HepG2 (cell line): ENCODE measurements around the gene JPH3. TPM values are rescaled to one million over a fixed set of nuclear protein-coding genes. Genes with fewer than 3 reads are reported as not detected.

ENCODE experiments used
- HOXA7 ChIP-seq: sonication (generic); formaldehyde crosslinking; IDR thresholded peaks from 2 replicates; pipeline ENCODE4 v1.8.1; 2022; ENCODE audit warnings: mild to moderate bottlenecking, missing genetic modification reagents, moderate library complexity
- NCOA2 ChIP-seq: sonication (generic); formaldehyde crosslinking; IDR thresholded peaks from 2 replicates; pipeline ENCODE4 v1.8.0; 2022; ENCODE audit warnings: inconsistent platforms
- PRPF4 ChIP-seq: fragments of 200-400 bp; formaldehyde crosslinking; IDR thresholded peaks from 2 replicates; pipeline ENCODE4 v1.6.1; 2016; ENCODE audit warnings: low read length, low read depth; ENCODE audit not compliant: poor library complexity, severe bottlenecking
- SALL1 ChIP-seq: sonication (generic); formaldehyde crosslinking; IDR thresholded peaks from 2 replicates; pipeline ENCODE4 v1.8.0; 2022; ENCODE audit warnings: mild to moderate bottlenecking, missing genetic modification reagents
- TAF15 ChIP-seq: fragments of 200-400 bp; formaldehyde crosslinking; IDR thresholded peaks from one replicate; pipeline ENCODE4 v1.6.1; 2018; ENCODE audit warnings: mild to moderate bottlenecking, low read depth, low read length; ENCODE audit not compliant: poor library complexity, severe bottlenecking
- ZFX ChIP-seq: sonication (generic); formaldehyde crosslinking; IDR thresholded peaks from 2 replicates; pipeline ENCODE4 v1.4.0; 2020; ENCODE audit warnings: mild to moderate bottlenecking, low read depth, missing genetic modification reagents, moderate library complexity
- ZNF605 ChIP-seq: sonication (generic); formaldehyde crosslinking; IDR thresholded peaks from 2 replicates; pipeline ENCODE4 v1.8.0; 2022; ENCODE audit warnings: mild to moderate bottlenecking, missing genetic modification reagents
- ZNF678 ChIP-seq: sonication (generic); formaldehyde crosslinking; IDR thresholded peaks from 2 replicates; pipeline ENCODE4 v1.4.0; 2020; ENCODE audit warnings: mild to moderate bottlenecking, missing genetic modification reagents
- ZNF780A ChIP-seq: sonication (generic); formaldehyde crosslinking; IDR thresholded peaks from 2 replicates; pipeline ENCODE4 v1.8.0; 2022; ENCODE audit warnings: mild to moderate bottlenecking, missing genetic modification reagents, moderate library complexity
- polyA plus RNA-seq, 8 experiments: library from polyadenylated mRNA; depleted of rRNA in 3 of 8; stranded (reverse) in 7 of 8; unstranded in 1 of 8; fragments of >200 nt; fragmentation: Illumina TruSeq in 4 of 8; extraction: Trizol in 4 of 8; gene quantifications; 2 replicates each; pipeline versions ENCODE4 v1.2.1 to v1.2.3, GENCODE V29; 2011 to 2016; ENCODE audit warnings: low read depth in 4 of 8, missing spikeins in 1 of 8, mixed read lengths in 1 of 8; ENCODE audit not compliant: insufficient read depth in 1 of 8
- total RNA-seq, 5 experiments: library from RNA; depleted of rRNA; stranded (reverse); fragments of >200 nt; fragmentation: Illumina TruSeq; extraction: Trizol; gene quantifications; 2 replicates each; pipeline ENCODE4 v1.2.3, GENCODE V29; 2016; ENCODE audit warnings: low read depth in 1 of 5
- TF ChIP-seq, protein P1 (sequence below): sonication (generic); formaldehyde crosslinking; IDR thresholded peaks from 2 replicates; pipeline ENCODE4 v1.5.0; 2020; ENCODE audit warnings: missing genetic modification reagents, mild to moderate bottlenecking, borderline replicate concordance
- TF ChIP-seq, protein P2 (sequence below): sonication (generic); formaldehyde crosslinking; IDR thresholded peaks from 2 replicates; pipeline ENCODE4 v1.4.0; 2020; ENCODE audit warnings: missing genetic modification reagents
- TF ChIP-seq, protein P3 (sequence below): sonication (generic); formaldehyde crosslinking; IDR thresholded peaks from 2 replicates; pipeline ENCODE4 v1.4.0; 2020; ENCODE audit warnings: missing genetic modification reagents
- TF ChIP-seq, protein P4 (sequence below): sonication (generic); formaldehyde crosslinking; conservative IDR thresholded peaks from 2 replicates; pipeline ENCODE4 v1.8.0; 2022; ENCODE audit warnings: low read depth, missing genetic modification reagents
- TF ChIP-seq, protein P5 (sequence below): sonication (generic); formaldehyde crosslinking; IDR thresholded peaks from 2 replicates; pipeline ENCODE4 v1.5.0; 2020; ENCODE audit warnings: missing genetic modification reagents
- TF ChIP-seq, protein P6 (sequence below): sonication (generic); formaldehyde crosslinking; IDR thresholded peaks from 2 replicates; pipeline ENCODE4 v1.5.1; 2020; ENCODE audit warnings: missing genetic modification reagents, mild to moderate bottlenecking, borderline replicate concordance

The JPH3 gene
- total and polyA plus RNA-seq, 2 of the 13 experiments (the other 11 are each of a cell fraction or from before 2014, with no cell fraction given): not detected

DNA sequence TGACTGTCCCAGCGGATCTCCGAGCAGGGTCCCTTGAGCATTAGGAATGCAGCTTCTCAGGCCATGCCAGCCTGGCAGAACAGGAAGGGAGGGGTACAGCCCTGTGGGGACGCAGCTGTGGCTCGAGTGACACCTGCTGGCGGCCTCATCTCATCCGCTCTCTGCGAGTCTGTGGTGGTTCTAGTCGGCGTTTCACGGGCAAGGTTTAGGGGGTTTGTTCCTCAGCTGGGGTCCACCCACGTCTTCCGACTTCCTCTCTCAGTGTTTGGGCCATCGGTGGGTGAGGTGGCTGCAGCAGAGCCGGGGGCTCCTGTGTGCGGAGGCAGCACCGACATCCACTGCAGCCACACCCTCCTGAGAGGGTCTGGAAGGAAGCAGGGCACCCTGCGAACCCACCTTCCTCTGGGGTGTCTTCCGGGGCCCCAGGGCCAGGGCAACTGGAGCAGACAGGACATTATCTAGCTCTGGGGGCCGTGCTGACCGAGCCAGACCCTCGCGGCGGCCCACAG is 33.3 kb downstream of the JPH3 start (continued):
- TF ChIP-seq, protein P1, sequence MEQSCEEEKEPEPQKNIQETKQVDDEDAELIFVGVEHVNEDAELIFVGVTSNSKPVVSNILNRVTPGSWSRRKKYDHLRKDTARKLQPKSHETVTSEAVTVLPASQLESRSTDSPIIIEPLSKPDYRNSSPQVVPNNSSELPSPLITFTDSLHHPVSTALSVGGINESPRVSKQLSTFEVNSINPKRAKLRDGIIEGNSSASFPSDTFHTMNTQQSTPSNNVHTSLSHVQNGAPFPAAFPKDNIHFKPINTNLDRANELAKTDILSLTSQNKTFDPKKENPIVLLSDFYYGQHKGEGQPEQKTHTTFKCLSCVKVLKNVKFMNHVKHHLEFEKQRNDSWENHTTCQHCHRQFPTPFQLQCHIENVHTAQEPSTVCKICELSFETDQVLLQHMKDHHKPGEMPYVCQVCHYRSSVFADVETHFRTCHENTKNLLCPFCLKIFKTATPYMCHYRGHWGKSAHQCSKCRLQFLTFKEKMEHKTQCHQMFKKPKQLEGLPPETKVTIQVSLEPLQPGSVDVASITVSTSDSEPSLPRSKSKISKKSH (CRISPR knock-in tag): no peak
- TF ChIP-seq, protein P2, sequence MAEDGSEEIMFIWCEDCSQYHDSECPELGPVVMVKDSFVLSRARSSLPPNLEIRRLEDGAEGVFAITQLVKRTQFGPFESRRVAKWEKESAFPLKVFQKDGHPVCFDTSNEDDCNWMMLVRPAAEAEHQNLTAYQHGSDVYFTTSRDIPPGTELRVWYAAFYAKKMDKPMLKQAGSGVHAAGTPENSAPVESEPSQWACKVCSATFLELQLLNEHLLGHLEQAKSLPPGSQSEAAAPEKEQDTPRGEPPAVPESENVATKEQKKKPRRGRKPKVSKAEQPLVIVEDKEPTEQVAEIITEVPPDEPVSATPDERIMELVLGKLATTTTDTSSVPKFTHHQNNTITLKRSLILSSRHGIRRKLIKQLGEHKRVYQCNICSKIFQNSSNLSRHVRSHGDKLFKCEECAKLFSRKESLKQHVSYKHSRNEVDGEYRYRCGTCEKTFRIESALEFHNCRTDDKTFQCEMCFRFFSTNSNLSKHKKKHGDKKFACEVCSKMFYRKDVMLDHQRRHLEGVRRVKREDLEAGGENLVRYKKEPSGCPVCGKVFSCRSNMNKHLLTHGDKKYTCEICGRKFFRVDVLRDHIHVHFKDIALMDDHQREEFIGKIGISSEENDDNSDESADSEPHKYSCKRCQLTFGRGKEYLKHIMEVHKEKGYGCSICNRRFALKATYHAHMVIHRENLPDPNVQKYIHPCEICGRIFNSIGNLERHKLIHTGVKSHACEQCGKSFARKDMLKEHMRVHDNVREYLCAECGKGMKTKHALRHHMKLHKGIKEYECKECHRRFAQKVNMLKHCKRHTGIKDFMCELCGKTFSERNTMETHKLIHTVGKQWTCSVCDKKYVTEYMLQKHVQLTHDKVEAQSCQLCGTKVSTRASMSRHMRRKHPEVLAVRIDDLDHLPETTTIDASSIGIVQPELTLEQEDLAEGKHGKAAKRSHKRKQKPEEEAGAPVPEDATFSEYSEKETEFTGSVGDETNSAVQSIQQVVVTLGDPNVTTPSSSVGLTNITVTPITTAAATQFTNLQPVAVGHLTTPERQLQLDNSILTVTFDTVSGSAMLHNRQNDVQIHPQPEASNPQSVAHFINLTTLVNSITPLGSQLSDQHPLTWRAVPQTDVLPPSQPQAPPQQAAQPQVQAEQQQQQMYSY (CRISPR knock-in tag): no peak
- no peak for TF ChIP-seq PRPF4
- TF ChIP-seq, protein P3, sequence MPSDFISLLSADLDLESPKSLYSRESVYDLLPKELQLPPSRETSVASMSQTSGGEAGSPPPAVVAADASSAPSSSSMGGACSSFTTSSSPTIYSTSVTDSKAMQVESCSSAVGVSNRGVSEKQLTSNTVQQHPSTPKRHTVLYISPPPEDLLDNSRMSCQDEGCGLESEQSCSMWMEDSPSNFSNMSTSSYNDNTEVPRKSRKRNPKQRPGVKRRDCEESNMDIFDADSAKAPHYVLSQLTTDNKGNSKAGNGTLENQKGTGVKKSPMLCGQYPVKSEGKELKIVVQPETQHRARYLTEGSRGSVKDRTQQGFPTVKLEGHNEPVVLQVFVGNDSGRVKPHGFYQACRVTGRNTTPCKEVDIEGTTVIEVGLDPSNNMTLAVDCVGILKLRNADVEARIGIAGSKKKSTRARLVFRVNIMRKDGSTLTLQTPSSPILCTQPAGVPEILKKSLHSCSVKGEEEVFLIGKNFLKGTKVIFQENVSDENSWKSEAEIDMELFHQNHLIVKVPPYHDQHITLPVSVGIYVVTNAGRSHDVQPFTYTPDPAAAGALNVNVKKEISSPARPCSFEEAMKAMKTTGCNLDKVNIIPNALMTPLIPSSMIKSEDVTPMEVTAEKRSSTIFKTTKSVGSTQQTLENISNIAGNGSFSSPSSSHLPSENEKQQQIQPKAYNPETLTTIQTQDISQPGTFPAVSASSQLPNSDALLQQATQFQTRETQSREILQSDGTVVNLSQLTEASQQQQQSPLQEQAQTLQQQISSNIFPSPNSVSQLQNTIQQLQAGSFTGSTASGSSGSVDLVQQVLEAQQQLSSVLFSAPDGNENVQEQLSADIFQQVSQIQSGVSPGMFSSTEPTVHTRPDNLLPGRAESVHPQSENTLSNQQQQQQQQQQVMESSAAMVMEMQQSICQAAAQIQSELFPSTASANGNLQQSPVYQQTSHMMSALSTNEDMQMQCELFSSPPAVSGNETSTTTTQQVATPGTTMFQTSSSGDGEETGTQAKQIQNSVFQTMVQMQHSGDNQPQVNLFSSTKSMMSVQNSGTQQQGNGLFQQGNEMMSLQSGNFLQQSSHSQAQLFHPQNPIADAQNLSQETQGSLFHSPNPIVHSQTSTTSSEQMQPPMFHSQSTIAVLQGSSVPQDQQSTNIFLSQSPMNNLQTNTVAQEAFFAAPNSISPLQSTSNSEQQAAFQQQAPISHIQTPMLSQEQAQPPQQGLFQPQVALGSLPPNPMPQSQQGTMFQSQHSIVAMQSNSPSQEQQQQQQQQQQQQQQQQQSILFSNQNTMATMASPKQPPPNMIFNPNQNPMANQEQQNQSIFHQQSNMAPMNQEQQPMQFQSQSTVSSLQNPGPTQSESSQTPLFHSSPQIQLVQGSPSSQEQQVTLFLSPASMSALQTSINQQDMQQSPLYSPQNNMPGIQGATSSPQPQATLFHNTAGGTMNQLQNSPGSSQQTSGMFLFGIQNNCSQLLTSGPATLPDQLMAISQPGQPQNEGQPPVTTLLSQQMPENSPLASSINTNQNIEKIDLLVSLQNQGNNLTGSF: peak; percentile 50; the same call in 1 of the 2 replicates
- TF ChIP-seq, protein P4, sequence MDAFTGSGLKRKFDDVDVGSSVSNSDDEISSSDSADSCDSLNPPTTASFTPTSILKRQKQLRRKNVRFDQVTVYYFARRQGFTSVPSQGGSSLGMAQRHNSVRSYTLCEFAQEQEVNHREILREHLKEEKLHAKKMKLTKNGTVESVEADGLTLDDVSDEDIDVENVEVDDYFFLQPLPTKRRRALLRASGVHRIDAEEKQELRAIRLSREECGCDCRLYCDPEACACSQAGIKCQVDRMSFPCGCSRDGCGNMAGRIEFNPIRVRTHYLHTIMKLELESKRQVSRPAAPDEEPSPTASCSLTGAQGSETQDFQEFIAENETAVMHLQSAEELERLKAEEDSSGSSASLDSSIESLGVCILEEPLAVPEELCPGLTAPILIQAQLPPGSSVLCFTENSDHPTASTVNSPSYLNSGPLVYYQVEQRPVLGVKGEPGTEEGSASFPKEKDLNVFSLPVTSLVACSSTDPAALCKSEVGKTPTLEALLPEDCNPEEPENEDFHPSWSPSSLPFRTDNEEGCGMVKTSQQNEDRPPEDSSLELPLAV (CRISPR knock-in tag): no peak
- no peak for TF ChIP-seq ZFX (CRISPR knock-in tag)
- TF ChIP-seq ZNF605 (CRISPR knock-in tag): no peak
- no peak for TF ChIP-seq TAF15
- no peak for TF ChIP-seq NCOA2 (CRISPR knock-in tag)
- no peak for TF ChIP-seq HOXA7
- peak; percentile 49 for TF ChIP-seq SALL1
- TF ChIP-seq ZNF780A: no peak
- TF ChIP-seq ZNF678 (CRISPR knock-in tag): no peak
- TF ChIP-seq, protein P5, sequence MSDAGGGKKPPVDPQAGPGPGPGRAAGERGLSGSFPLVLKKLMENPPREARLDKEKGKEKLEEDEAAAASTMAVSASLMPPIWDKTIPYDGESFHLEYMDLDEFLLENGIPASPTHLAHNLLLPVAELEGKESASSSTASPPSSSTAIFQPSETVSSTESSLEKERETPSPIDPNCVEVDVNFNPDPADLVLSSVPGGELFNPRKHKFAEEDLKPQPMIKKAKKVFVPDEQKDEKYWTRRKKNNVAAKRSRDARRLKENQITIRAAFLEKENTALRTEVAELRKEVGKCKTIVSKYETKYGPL (CRISPR knock-in tag): no peak
- TF ChIP-seq, protein P6, sequence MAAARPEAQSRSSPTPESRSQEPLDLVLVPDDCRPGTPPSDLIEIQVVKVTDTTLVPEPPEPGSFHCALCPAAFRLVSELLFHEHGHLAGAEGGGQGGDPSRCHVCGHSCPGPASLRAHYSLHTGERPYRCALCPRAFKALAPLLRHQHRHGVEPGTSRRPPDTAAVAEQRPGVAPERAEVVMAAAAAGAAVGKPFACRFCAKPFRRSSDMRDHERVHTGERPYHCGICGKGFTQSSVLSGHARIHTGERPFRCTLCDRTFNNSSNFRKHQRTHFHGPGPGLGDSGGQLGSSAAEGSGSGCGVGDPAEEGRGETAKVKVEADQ (CRISPR knock-in tag): no peak
